GM19351 (cell line): ENCODE data around the gene IFI27.

Experiments used
- ATAC-seq: cut with Tn5 transposase; IDR thresholded peaks from one replicate; pipeline ENCODE4 v1.9.1; 2021; ENCODE audit warnings: mild to moderate bottlenecking, moderate library complexity; ENCODE audit not compliant: unreplicated experiment

Gene IFI27

GRCh38 chr14:94102768-94103482 is 7.6 kb upstream of the IFI27 start:
- no peak for ATAC-seq

GRCh38 chr14:94103554-94104150 is 6.9 kb upstream of the IFI27 start:
- ATAC-seq, result no peak

- ATAC-seq, result no peak
Measured at GRCh38 chr14:94104731-94105130, 5.8 kb upstream of the IFI27 start.

- ATAC-seq, result no peak
Measured at GRCh38 chr14:94109915-94110250, 653 bp upstream of the IFI27 start.

- no peak for ATAC-seq
Measured at GRCh38 chr14:94111276-94112095, 950 bp downstream of the IFI27 start.

- no peak for ATAC-seq
Measured at GRCh38 chr14:94112513-94113063, 2.1 kb downstream of the IFI27 start.

- no peak for ATAC-seq
Measured at GRCh38 chr14:94113073-94113472, 2.5 kb downstream of the IFI27 start.

- no peak for ATAC-seq
Measured at GRCh38 chr14:94113490-94113889, 3.0 kb downstream of the IFI27 start.

GRCh38 chr14:94113908-94114588 is 3.5 kb downstream of the IFI27 start:
- no peak for ATAC-seq

- no peak for ATAC-seq
Measured at GRCh38 chr14:94114589-94115057, 4.1 kb downstream of the IFI27 start.

- ATAC-seq, result no peak
Measured at GRCh38 chr14:94115058-94115591, 4.6 kb downstream of the IFI27 start.

- no peak for ATAC-seq
Measured at GRCh38 chr14:94115631-94116030, 5.1 kb downstream of the IFI27 start.

- ATAC-seq, result no peak
Measured at GRCh38 chr14:94116701-94117100, 6.2 kb downstream of the IFI27 start.

GRCh38 chr14:94117856-94118255 is 7.3 kb downstream of the IFI27 start:
- ATAC-seq, result no peak

- no peak for ATAC-seq
Measured at GRCh38 chr14:94119071-94119470, 8.5 kb downstream of the IFI27 start.

- ATAC-seq, result no peak
Measured at GRCh38 chr14:94120667-94121340, 10.3 kb downstream of the IFI27 start.

- ATAC-seq, result no peak
Measured at GRCh38 chr14:94121485-94121884, 10.9 kb downstream of the IFI27 start.

- ATAC-seq, result no peak
Measured at GRCh38 chr14:94122438-94122837, 11.9 kb downstream of the IFI27 start.

- ATAC-seq, result no peak
Measured at GRCh38 chr14:94123296-94123695, 12.8 kb downstream of the IFI27 start.

GRCh38 chr14:94123868-94124267 is 13.3 kb downstream of the IFI27 start:
- ATAC-seq, result no peak
